IPS-NIHi11 (cell line): ENCODE measurements around the gene GTPBP10.

Experiments
- DNase-seq: peaks from one replicate; pipeline ENCODE4 v3.0.0; 2012; ENCODE audit warnings: mixed read lengths, low spot score

The GTPBP10 gene

DNA sequence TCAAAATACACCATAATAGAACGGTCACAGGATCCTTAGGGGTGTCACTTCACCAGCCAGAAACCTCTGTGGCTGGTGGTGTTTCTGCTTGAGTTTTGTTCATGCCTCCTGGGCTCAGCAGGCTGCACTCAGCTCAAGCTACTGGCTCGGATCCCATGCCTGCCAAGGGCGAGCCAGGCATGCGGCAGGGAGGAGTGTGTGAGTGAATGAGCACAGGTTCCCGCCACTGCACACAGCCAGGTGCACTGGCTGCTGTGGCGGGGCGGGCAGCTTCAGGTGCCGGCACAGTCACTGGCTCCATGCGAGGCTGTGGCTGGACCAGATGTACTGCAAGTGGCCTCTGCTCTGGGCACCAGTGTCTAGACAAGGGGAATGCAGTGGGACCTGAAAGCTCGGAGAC, 86.2 kb downstream of the GTPBP10 start:
- no peak for DNase-seq

DNA sequence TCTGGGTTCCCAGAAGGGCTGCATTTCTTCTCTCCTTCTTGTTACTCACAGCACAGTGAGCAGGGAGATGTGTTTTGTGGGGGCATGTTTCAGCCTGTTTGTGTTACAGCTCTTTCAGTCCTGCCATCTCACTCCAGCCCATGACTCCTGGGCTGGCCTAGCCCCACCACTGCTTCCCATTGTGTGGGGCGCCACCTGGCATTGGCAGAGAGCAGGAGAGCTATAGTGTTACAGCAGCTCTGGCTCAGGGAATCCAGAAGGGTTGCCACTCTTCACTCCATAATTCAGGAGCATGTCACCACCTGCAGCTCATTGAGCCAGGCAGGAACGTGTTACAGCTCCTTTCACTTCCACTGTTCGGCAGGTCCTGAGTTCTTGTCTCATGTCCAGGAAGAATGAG, 86.7 kb downstream of the GTPBP10 start:
- no peak for DNase-seq
